NCI-H510A (cell line): ENCODE results near the gene MBD5.

Experiments used
- DNase-seq: peaks from one replicate; lab custom pipeline; 2025; lab: John Stamatoyannopoulos, UW

The MBD5 gene

GRCh38 chr2:148552675-148553331 is 531.9 kb downstream of the MBD5 start:
- peak; percentile 47 for DNase-seq

- no peak for DNase-seq
Observed at GRCh38 chr2:148553332-148553887, 532.5 kb downstream of the MBD5 start.

DNA sequence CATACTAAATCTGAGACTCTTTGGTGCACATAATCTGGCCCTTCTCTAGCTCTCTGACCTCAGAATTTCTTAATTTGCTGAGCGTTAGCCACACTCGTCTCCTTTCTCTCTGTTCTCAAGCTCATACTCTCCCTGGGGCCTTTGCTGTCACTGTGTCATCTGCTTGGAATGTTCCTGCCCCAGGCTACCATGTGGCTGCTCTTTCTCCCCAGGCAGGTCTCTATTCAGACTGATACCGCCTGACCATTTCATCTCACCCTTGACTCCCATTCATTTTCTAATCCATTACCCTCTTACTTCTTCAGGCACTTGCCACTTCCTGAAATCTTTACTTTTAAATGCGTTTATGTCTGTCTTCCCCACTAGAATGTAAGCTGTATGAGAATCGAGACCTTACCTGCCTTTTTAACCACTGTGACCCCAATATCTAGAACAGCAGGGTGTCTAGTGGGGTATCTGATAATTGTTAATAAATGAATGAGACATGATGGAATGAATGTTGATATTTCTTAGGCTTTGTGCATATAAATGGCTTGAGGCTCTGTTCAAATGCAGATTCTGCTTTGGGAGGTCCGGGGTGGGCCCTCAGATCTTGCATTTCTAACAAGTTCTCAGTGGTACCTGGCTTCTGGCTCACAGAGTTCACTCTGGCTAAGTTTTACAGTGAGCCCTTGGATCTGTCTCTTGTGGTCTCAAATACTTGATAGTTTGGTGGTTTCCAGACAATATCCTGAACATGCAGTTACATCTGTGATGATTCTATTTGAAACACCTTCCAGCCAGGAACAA is 533.8 kb downstream of the MBD5 start:
- DNase-seq: no peak

- DNase-seq: no peak
Observed at GRCh38 chr2:148555622-148556294, 534.9 kb downstream of the MBD5 start.

DNA sequence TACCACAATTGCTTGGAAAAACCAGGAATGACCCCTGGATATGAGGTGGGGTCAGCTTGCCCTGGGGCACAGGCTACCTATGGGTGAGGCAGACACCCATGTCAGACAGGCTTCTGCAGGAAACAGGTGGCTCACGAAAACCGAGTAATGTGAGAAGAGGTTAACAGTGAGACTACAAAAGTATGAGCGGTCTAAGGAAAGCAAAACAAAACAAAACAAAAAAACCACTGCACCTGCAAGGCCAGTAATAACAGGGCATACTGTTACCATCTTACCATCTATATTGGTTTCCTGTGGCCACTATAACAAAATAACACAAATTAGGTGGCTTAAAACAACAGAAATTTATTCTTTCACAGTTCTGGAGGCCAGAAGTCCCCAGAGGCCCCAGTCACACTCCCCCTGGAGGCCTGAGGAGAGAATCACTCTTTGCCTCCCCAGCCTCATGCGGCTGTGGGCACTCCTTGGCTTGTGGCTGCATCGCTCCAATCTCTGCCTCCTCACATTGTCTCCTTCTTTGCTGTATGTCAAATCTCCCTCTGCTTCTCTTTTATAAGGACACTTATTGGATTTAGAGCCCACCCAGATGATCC is 537.0 kb downstream of the MBD5 start:
- no peak for DNase-seq

- no peak for DNase-seq
Observed at GRCh38 chr2:148560496-148560895, 539.6 kb downstream of the MBD5 start.

DNA sequence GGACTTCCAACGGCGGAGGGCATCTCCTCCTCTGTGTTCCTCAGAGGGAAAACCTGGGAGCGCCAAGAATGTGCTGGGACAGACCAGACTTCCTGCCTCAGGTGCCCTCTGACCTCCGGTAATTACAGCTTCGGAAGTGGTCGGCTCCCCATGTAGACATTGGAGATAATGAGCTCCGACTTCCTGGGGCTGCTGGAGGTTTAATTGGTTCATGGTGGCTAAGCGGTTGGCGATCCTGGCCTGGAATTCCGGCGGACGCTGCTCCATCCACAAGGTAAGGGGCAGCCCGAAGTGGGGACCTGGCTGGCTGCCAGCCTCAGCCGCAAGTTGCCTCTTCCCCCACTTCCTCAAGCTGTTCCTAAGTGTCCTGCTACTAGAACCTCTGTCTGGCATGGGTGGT is 540.5 kb downstream of the MBD5 start:
- DNase-seq: no peak

- DNase-seq: no peak
Observed at GRCh38 chr2:148565272-148565894, 544.5 kb downstream of the MBD5 start.
